GM12878 (cell line): Measurements from ENCODE around the gene SH2B2. TPM values are rescaled to one million over a fixed set of nuclear protein-coding genes. Genes with fewer than 3 reads are reported as not detected.

ENCODE experiments used
- ATAC-seq: fragments of 200-7000 bp; cut with Tn5 transposase; 3 replicates; pipeline ENCODE4 v1.9.1; 2020; ENCODE audit warnings: mild to moderate bottlenecking, moderate library complexity
- BruUV-seq: library from RNA; stranded (reverse); fragments of 400-500 nt; replicated peaks from 2 replicates; lab custom pipeline; 2021; lab: Mats Ljungman, UMichigan
- CTCF ChIA-PET: fragments of 300-600 bp; sonication (Branson Sonifier 250); formaldehyde crosslinking; extraction: SDS; loops from one replicate; lab custom pipeline; 2021; ENCODE audit warnings: inconsistent platforms; lab: Yijun Ruan, JAX
- POLR2A ChIA-PET: fragments of 350-600 bp; formaldehyde crosslinking; extraction: SDS; loops from one replicate; lab custom pipeline; 2021; ENCODE audit warnings: inconsistent platforms; lab: Charles Lee
- RAD21 ChIA-PET: fragments of 300-600 bp; sonication (Branson Sonifier 250); formaldehyde crosslinking; loops from one replicate; lab custom pipeline; 2023; ENCODE audit warnings: antibody characterized with exemption; ENCODE audit not compliant: unreplicated experiment; lab: Charles Lee
- SMC1A ChIA-PET: fragments of 300-600 bp; sonication (Branson Sonifier 250); formaldehyde crosslinking; loops from one replicate; lab custom pipeline; 2023; ENCODE audit not compliant: unreplicated experiment, uncharacterized antibody; lab: Charles Lee
- DNase-seq: peaks from one replicate; pipeline ENCODE4 v3.0.0-alpha.2; 2011; ENCODE audit warnings: low read depth, low spot score
- FAIRE-seq: peaks from 3 replicates; lab custom pipeline; 2011; peaks lifted over from hg19 to GRCh38; lab: Jason Lieb, UNC
- H2AFZ ChIP-seq: 2 replicates; pipeline ENCODE4 v1.6.0; 2011; ENCODE audit warnings: low read depth, low read length, control low read depth; ENCODE audit not compliant: control insufficient read depth
- H3K27ac ChIP-seq: 2 replicates; pipeline ENCODE4 v1.5.1; 2011; ENCODE audit warnings: control low read depth; ENCODE audit not compliant: control insufficient read depth, insufficient read depth
- H3K27me3 ChIP-seq, 2 experiments: replicated peaks in 1 of 2; 2 replicates each; pipeline versions ENCODE4 v1.6.0 to v1.6.1; 2011; ENCODE audit warnings: low read length in 1 of 2; ENCODE audit not compliant: control insufficient read depth in 2 of 2, insufficient read depth in 2 of 2
- H3K36me3 ChIP-seq, 2 experiments: 2 replicates each; pipeline ENCODE4 v1.5.1; 2011; ENCODE audit warnings: low read length in 1 of 2; ENCODE audit not compliant: control insufficient read depth in 2 of 2, insufficient read depth in 2 of 2
- H3K4me1 ChIP-seq: 2 replicates; pipeline ENCODE4 v1.6.1; 2011; ENCODE audit warnings: mild to moderate bottlenecking, low read length, moderate library complexity, mixed read lengths; ENCODE audit not compliant: control insufficient read depth, insufficient read depth
- H3K4me2 ChIP-seq: 2 replicates; pipeline ENCODE4 v1.6.0; 2011; ENCODE audit warnings: control low read depth; ENCODE audit not compliant: control insufficient read depth, insufficient read depth
- H3K4me3 ChIP-seq: fragments of 200-600 bp; sonication (generic); 2 replicates; pipeline ENCODE4 v1.5.1; 2016
- H3K79me2 ChIP-seq: 2 replicates; pipeline ENCODE4 v1.6.0; 2011; ENCODE audit warnings: low read length; ENCODE audit not compliant: control insufficient read depth, insufficient read depth
- H3K9ac ChIP-seq: 2 replicates; pipeline ENCODE4 v1.8.0; 2011; ENCODE audit warnings: low read length, control low read depth, mixed read lengths; ENCODE audit not compliant: control insufficient read depth, insufficient read depth
- H3K9me3 ChIP-seq: replicated peaks from 3 replicates; pipeline ENCODE4 v1.5.1; 2011; ENCODE audit warnings: mild to moderate bottlenecking, low read length; ENCODE audit not compliant: control insufficient read depth, insufficient read depth
- H4K20me1 ChIP-seq: 2 replicates; pipeline ENCODE4 v1.6.0; 2011; ENCODE audit not compliant: control insufficient read depth, insufficient read depth
- RCOR1 ChIP-seq: conservative IDR thresholded peaks from 2 replicates; pipeline ENCODE4 v1.6.1; 2012; ENCODE audit warnings: low read depth, low read length, improper control_type of control experiment
- USF1 ChIP-seq: IDR thresholded peaks from 2 replicates; pipeline ENCODE4 v1.6.1; 2011; ENCODE audit warnings: borderline replicate concordance, low read depth, mild to moderate bottlenecking, moderate library complexity, mixed read lengths, low read length; ENCODE audit not compliant: insufficient read depth; ENCODE audit errors: extremely low read length
- ZNF24 ChIP-seq: fragments of 450-650 bp; IDR thresholded peaks from 2 replicates; pipeline ENCODE4 v1.6.1; 2017; ENCODE audit warnings: antibody characterized with exemption, mild to moderate bottlenecking
- WGBS: methylation state at CpG from one replicate; pipeline ENCODE4 v1.1.6; 2016; ENCODE audit warnings: low lambda C conversion rate; ENCODE audit not compliant: insufficient replicate concordance, insufficient coverage; ENCODE audit errors: missing lambda C conversion rate; 5-methylcytosine and 5-hydroxymethylcytosine counted together
- in situ Hi-C: fragments of 300-500 bp; cut with MboI; formaldehyde crosslinking; loops from 9 replicates; pipeline ENCODE4 v1.14.3; 2018; ENCODE audit warnings: mixed read lengths
- intact Hi-C: fragments of 100-400 bp; cut with micrococcal nuclease; formaldehyde crosslinking; loops from one replicate; pipeline ENCODE4 v1.14.2; 2022; ENCODE audit not compliant: unreplicated experiment
- polyA plus RNA-seq, 11 experiments: library from polyadenylated mRNA; depleted of rRNA in 4 of 11; unstranded in 6 of 11; stranded (reverse) in 5 of 11; fragments of >200 nt; fragmentation: Nextera tagmentation in 4 of 11; fragmentation: Illumina TruSeq in 1 of 11; extraction: Ambion mirVana in 4 of 11; extraction: Trizol in 1 of 11; gene quantifications; 1 replicate in 1 of 11; 2 replicates in 10 of 11; pipeline versions ENCODE4 v1.2.1 to v1.2.3, GENCODE V29; 2011 to 2016; ENCODE audit warnings: inconsistent platforms in 2 of 11, missing spikeins in 2 of 11, low read depth in 1 of 11
- total RNA-seq, 4 experiments: library from RNA; depleted of rRNA in 3 of 4; stranded (reverse); fragments of >200 nt in 3 of 4; fragmentation: Illumina TruSeq in 1 of 4; extraction: Trizol in 1 of 4; gene quantifications; 2 replicates each; pipeline versions ENCODE4 v1.2.1 to v1.2.3, GENCODE V29; 2013 to 2021

SH2B2 gene
- total and polyA plus RNA-seq, 10 of the 15 experiments (the other 5 are each of a cell fraction or from before 2014, with no cell fraction given) = 0.13 to 55.1 (median 7.4) TPM; not detected in 1

DNA sequence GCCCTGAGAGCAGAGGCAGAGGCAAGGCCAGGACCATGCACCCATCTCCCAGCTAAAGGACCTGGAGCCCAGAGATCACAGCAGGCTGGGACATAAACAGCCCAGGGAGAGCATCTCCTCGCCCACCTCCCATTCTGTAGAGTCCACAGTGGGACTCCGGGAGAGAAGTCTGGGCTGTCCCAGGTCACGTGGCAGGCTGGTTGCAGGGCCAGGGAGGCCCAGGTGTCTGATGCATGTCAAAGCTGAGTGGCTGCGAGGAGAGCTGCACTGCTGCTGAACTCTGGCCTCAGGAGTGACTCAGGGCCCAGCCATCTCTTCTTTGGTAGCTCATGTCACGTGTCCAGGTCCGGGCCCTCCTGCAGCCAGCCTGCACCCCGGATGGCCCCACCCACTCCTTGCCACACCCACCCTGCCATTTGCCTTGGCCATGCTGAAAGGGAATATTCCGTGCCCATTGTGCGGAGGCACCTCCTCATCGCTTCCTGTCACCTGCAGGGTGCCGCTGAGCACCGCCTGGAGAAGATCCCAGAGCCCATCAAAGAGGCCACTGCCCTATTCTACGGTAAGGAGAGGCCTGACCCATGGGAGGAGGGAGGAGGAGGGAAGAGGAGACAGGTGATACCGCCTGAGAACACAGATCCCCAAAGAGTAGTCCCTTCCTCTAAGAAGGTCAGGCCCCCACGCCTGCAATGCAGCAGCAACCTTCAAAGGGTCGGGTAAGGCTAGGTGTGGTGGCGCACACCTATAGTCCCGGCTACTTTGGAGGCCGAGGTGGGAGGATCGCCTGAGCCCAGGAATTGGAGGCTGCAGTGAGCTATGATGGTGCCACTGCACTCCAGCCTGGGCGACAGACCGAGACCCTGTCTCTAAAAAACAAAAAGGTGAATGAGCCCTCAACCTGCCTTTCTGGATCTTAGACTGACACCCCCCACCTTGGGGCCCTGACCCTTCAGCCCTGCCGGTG lies 12.6 kb upstream of the SH2B2 start:
- RAD21 ChIA-PET = interaction anchor here (0.6 to 2.7 kb wide), 4 partner anchors 63 to 731 kb away, joined by 4 to 14 read pairs (median 6); no protein-coding TSS in a partner anchor
- no peaks in the 10 kb centered on the region; a peak in 1 of 4 replicates for H3K36me3 ChIP-seq
- intact Hi-C loops (loop anchor here (2.0 kb wide), 2 partner anchors 459 to 585 kb away; no protein-coding TSS in a partner anchor), in situ Hi-C loops (loop anchor here (5.0 to 25.0 kb wide), 3 partner anchors 672 to 912 kb away; partner anchors contain the start of gene COL26A1)
- no peak overlapping the region for H3K27ac ChIP-seq
- BruUV-seq = no TSS peak
- H3K9ac ChIP-seq = no peak overlapping the region
- no peak overlapping the region for H3K4me2 ChIP-seq
- TF ChIP-seq ZNF24 (no peak), USF1 (peak; percentile 39), RCOR1 (no peak)
- TF ChIP-seq, all 136 proteins: peak for 1
- DNase-seq (no peak), FAIRE-seq (no peak), ATAC-seq (peak; percentile 17; the same call in 1 of the 3 replicates)
- no peaks in the 10 kb centered on the region for H3K27me3 ChIP-seq
- H2AFZ ChIP-seq = no peak overlapping the region
- H3K9me3 ChIP-seq = no peaks in the 10 kb centered on the region
- H3K4me3 ChIP-seq = no peak overlapping the region
- POLR2A ChIA-PET = no interaction called here
- CTCF ChIA-PET = interaction anchor here (0.6 to 5.6 kb wide), 4 partner anchors 117 to 1615 kb away, joined by 3 to 39 read pairs (median 5); no protein-coding TSS in a partner anchor
- no peaks in the 10 kb centered on the region for H4K20me1 ChIP-seq
- SMC1A ChIA-PET = interaction anchor here (0.6 to 1.4 kb wide), 2 partner anchors 118 to 622 kb away, joined by 3 read pairs; no protein-coding TSS in a partner anchor
- peaks cover 4% of the 10 kb centered on the region; the same call in 1 of the 2 replicates for H3K4me1 ChIP-seq
- 62% methylated on average over 23 of the region's 23 CpGs for WGBS
- no peaks in the 10 kb centered on the region for H3K79me2 ChIP-seq
